ENCODE measurements around the gene MTCH2. TPM values are rescaled to one million over a fixed set of nuclear protein-coding genes. Genes with fewer than 3 reads are reported as not detected.

MTCH2 gene
- total RNA-seq, 1 donor from 2014 or later = 83.6 TPM

DNA sequence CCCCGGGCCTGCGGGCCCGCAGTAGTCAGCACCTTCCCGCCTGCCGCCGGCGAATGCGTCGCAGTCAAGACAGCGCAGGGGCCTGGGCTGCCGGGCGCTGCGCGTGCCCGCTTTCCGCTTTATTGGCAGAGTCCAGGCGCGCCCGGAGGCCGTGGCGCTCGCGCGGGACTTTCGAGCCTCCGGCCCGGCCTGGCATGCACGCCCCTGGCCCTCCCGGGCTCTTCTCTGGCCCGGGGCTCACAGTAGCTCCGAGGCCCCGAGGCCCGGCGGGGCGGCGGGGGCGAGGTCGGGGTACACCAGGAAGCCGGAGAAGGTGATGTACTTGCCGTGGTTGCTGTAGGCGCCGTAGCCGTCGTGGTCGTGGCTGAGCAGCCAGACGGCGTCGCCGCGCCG lies 52.8 kb downstream of the MTCH2 start:
- Histone ChIP-seq H4K20me1 (ENCODE audit: low read depth) (no peaks in the 10 kb centered on the region), H3K4me1 (peaks cover 3% of the 10 kb centered on the region), H3K79me2 (ENCODE audit: low read depth) (no peaks in the 10 kb centered on the region), H3K4me3 (no peak overlapping the region), H3K4me2 (no peak overlapping the region), H3K9me3 (ENCODE audit: low read depth) (no peaks in the 10 kb centered on the region), H3K27ac (no peak overlapping the region), H2AFZ (replicated peaks) (no peak overlapping the region), H3K27me3 (peaks cover 26% of the 10 kb centered on the region), H3F3A (ENCODE audit: low read depth) (peaks cover 12% of the 10 kb centered on the region), H3K36me3 (no peaks in the 10 kb centered on the region), H3K9ac (no peak overlapping the region)
- no peak overlapping the region for H3K4me3 Mint-ChIP-seq
- H3K9me3 Mint-ChIP-seq = no peaks in the 10 kb centered on the region
- peaks cover 38% of the 10 kb centered on the region for H3K4me1 Mint-ChIP-seq
- TF ChIP-seq EZH2phosphoT487 (IDR thresholded peaks at IDR 0.05) (no peak), EZH2 (IDR thresholded peaks at IDR 0.05) (no peak)
- TF ChIP-seq, protein P1, sequence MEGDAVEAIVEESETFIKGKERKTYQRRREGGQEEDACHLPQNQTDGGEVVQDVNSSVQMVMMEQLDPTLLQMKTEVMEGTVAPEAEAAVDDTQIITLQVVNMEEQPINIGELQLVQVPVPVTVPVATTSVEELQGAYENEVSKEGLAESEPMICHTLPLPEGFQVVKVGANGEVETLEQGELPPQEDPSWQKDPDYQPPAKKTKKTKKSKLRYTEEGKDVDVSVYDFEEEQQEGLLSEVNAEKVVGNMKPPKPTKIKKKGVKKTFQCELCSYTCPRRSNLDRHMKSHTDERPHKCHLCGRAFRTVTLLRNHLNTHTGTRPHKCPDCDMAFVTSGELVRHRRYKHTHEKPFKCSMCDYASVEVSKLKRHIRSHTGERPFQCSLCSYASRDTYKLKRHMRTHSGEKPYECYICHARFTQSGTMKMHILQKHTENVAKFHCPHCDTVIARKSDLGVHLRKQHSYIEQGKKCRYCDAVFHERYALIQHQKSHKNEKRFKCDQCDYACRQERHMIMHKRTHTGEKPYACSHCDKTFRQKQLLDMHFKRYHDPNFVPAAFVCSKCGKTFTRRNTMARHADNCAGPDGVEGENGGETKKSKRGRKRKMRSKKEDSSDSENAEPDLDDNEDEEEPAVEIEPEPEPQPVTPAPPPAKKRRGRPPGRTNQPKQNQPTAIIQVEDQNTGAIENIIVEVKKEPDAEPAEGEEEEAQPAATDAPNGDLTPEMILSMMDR (IDR thresholded peaks at IDR 0.05) = no peak
- DNase-seq (ENCODE audit: low spot score) = no peak
- H3K36me3 Mint-ChIP-seq = peaks cover 6% of the 10 kb centered on the region
- no peak overlapping the region for H3K27ac Mint-ChIP-seq
- peaks cover 13% of the 10 kb centered on the region for H3K27me3 Mint-ChIP-seq (ENCODE audit: insufficient read depth, low read depth)

DNA sequence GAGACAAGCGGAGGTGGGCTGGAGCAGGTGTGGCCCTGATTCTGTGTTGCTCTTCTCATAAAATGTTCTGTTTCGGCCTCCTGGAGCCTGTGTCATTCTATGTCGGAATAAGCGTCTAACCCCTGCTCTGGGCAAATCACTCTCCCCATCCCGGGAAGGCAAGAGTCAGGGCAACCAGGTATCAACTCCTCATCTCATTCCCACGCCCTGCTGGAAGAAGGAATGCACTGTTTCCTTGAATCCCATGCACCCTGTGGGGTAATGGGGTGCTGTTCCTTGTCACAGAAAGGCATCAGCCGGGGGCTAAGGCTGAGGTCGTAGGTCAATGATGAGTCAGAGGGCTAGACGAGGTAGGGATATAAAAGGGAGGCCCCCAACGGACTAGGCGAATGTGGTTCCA lies 53.2 kb downstream of the MTCH2 start:
- H3K27me3 ChIP-seq = peaks cover 22% of the 10 kb centered on the region
- TF ChIP-seq, protein P1 (IDR thresholded peaks at IDR 0.05) = no peak
- no peak for TF ChIP-seq EZH2phosphoT487 (IDR thresholded peaks at IDR 0.05)
- no peak for TF ChIP-seq EZH2 (IDR thresholded peaks at IDR 0.05)
- H3K4me2 ChIP-seq = no peak overlapping the region
- H3K4me3 Mint-ChIP-seq = no peak overlapping the region
- H3K27me3 Mint-ChIP-seq (ENCODE audit: insufficient read depth, low read depth) = peaks cover 13% of the 10 kb centered on the region
- no peak for DNase-seq (ENCODE audit: low spot score)
- H2AFZ ChIP-seq (replicated peaks) = no peak overlapping the region
- peak overlapping the region; percentile 57 for H3K27ac Mint-ChIP-seq
- H3K79me2 ChIP-seq (ENCODE audit: low read depth) = no peaks in the 10 kb centered on the region
- H3K4me1 ChIP-seq = no peaks in the 10 kb centered on the region
- no peaks in the 10 kb centered on the region for H3K9me3 ChIP-seq (ENCODE audit: low read depth)
- H3K9ac ChIP-seq = no peak overlapping the region
- H3K4me1 Mint-ChIP-seq = peaks cover 35% of the 10 kb centered on the region
- no peaks in the 10 kb centered on the region for H4K20me1 ChIP-seq (ENCODE audit: low read depth)
- no peak overlapping the region for H3K4me3 ChIP-seq
- no peaks in the 10 kb centered on the region for H3K9me3 Mint-ChIP-seq
- H3K36me3 Mint-ChIP-seq = peaks cover 9% of the 10 kb centered on the region
- H3F3A ChIP-seq (ENCODE audit: low read depth) = peaks cover 9% of the 10 kb centered on the region
- H3K27ac ChIP-seq = no peak overlapping the region
- H3K36me3 ChIP-seq = no peaks in the 10 kb centered on the region

DNA sequence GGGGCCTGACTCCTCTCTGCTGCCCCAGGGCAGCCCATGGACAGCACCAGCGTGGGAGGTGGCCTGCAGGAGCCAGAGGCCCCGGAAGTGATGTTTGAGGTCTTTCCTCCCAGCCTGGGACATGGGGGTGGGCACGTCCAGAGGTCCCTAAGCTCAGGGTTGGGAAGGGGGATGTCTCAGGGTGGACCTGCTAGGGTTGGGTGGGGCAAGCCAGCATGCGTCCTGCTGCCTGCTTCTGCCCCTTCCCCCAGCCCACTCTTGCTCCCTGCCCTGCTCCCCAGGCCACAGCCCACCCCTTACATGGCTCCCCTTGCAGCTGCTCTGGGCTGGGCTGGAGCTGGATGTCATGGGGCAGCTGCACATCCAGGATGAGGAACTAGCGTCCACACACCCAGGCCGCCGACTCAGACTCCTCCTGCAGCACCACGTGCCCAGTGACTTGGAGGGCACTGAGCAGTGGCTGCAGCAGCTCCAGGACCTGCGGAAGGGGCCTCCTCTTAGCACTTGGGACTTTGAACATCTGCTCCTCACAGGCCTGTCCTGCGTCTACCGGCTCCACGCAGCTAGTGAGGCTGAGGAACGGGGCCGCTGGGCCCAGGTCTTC lies 54.5 kb downstream of the MTCH2 start:
- H3K4me1 ChIP-seq = no peaks in the 10 kb centered on the region
- peaks cover 9% of the 10 kb centered on the region for H3K27me3 ChIP-seq
- H3K4me1 Mint-ChIP-seq = peaks cover 27% of the 10 kb centered on the region
- no peak overlapping the region for H3K4me3 Mint-ChIP-seq
- no peak overlapping the region for H3K4me2 ChIP-seq
- H3F3A ChIP-seq (ENCODE audit: low read depth) = peaks cover 7% of the 10 kb centered on the region
- H3K27me3 Mint-ChIP-seq (ENCODE audit: insufficient read depth, low read depth) = peaks cover 10% of the 10 kb centered on the region
- H3K9me3 Mint-ChIP-seq = no peaks in the 10 kb centered on the region
- H3K9ac ChIP-seq = no peak overlapping the region
- no peak for DNase-seq (ENCODE audit: low spot score)
- H4K20me1 ChIP-seq (ENCODE audit: low read depth) = no peaks in the 10 kb centered on the region
- no peak overlapping the region for H3K27ac ChIP-seq
- peaks cover 17% of the 10 kb centered on the region for H3K36me3 Mint-ChIP-seq
- no peaks in the 10 kb centered on the region for H3K9me3 ChIP-seq (ENCODE audit: low read depth)
- no peak overlapping the region for H2AFZ ChIP-seq (replicated peaks)
- no peak overlapping the region for H3K4me3 ChIP-seq
- H3K36me3 ChIP-seq = no peaks in the 10 kb centered on the region
- H3K27ac Mint-ChIP-seq = no peak overlapping the region
- H3K79me2 ChIP-seq (ENCODE audit: low read depth) = no peaks in the 10 kb centered on the region
- TF ChIP-seq, protein P1 (IDR thresholded peaks at IDR 0.05) = no peak
- TF ChIP-seq EZH2phosphoT487 (IDR thresholded peaks at IDR 0.05) = no peak
- TF ChIP-seq EZH2 (IDR thresholded peaks at IDR 0.05) = no peak

All from neural progenitor cell (in vitro differentiated cells).